Mucosa of descending colon (tissue), 3 donors: ENCODE measurements around the gene INPP4A. TPM values are rescaled to one million over a fixed set of nuclear protein-coding genes. Genes with fewer than 3 reads are reported as not detected.

Experiments
- ATAC-seq: fragments of 200-7000 bp; cut with Tn5 transposase; one replicate; pipeline ENCODE4 v1.9.1; 2020; ENCODE audit warnings: mild to moderate bottlenecking, moderate library complexity
- DNase-seq, 3 donors: peaks; one replicate each; pipeline ENCODE4 v3.0.0-alpha.2; 2020
- H3K36me3 ChIP-seq: fragments of 200-600 bp; one replicate; pipeline ENCODE4 v1.8.0; 2021; ENCODE audit warnings: low read depth, mild to moderate bottlenecking
- H3K4me1 ChIP-seq: fragments of 200-600 bp; one replicate; pipeline ENCODE4 v1.8.0; 2021; ENCODE audit warnings: low read depth, mild to moderate bottlenecking
- H3K4me3 ChIP-seq: fragments of 200-600 bp; one replicate; pipeline ENCODE4 v1.8.0; 2021; ENCODE audit warnings: mild to moderate bottlenecking
- H3K9me3 ChIP-seq: fragments of 200-600 bp; one replicate; pipeline ENCODE4 v1.8.0; 2021; ENCODE audit warnings: mild to moderate bottlenecking
- intact Hi-C, 2 donors: fragments of 100-400 bp; cut with DNase I in 1 of 2; cut with micrococcal nuclease in 1 of 2; formaldehyde crosslinking; loops; one replicate each; pipeline versions ENCODE4 v1.11.0 to v1.11.1; 2022; cut with DNase I, micrococcal nuclease
- long read RNA-seq, 2 donors: library from polyadenylated mRNA; unstranded; transcript quantifications; one replicate each; pipeline ENCODE4 v2.0.0, GENCODE V29; 2019 to 2021
- total RNA-seq, 3 donors: library from RNA; stranded (reverse); fragmentation: NEBNext Ultra II Directional in 2 of 3; extraction: Animal tissue kit (Norgen Biotek cat#: 25700) in 2 of 3; gene quantifications; one replicate each; pipeline versions ENCODE4 v1.2.1 to v1.2.4, GENCODE V29; 2021 to 2023
- TF ChIP-seq, protein P1 (sequence below): fragments of 200-600 bp; IDR thresholded peaks from one replicate; pipeline ENCODE4 v1.8.0; 2022; ENCODE audit warnings: antibody characterized with exemption, mild to moderate bottlenecking
- donor health status: DM: no; HTN: no; CAD: no; lungs with moderate emphysema.
- donor health status: DM: no; HTN: no; CAD: no.
- donor health status: DM: no; HTN: yes; CAD: no.

The INPP4A gene
- 10 to 100 TPM; 18.2 to 39.8 (median 19.1) TPM for total RNA-seq
- long read RNA-seq, donor 1, partial matches to known transcripts, result 10 of 29 reads
- long read RNA-seq, donor 1, other reads (novel, unspliced or antisense), result 17 of 29 reads
- long read RNA-seq, donor 2, partial matches to known transcripts, result 1 of 1 reads
- long read RNA-seq, donor 2, other reads (novel, unspliced or antisense), result 0 of 1 reads

DNA sequence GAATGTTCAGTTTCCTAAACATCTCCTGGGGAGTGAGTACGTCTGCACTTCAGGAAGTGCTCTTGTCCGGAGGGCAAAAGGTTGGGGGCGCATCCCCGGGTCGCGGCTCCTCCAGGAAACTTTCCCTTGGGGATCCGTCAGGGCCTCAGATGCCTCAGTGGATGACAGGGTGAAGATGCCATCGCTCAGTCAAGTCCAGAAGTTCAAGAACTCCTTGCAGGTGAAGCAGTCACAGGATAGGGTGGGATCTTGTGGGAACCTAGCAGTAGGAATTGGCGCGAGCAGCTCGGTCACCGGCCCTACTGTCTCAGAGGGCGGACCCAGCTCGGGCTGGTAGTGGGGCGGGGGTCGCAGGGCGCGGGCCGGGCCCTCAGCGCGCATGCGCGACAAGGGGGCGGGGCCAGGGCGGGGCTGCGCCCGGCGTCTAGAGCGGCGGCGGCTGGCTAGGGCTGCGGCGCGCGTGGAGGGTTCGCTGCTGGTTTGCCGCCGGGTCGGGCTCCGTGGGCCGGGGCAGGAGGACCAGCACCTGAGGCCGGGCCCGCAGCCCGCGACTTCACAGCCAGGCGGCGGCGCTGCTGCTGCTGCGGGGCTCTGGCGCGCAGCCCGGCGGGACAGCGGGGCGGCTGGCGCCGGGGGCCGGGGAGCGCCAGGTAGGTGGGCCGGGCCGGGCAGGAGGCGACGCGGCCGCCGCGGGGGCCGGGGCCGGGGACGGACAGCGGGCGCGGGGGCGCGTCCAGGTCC, at the start of gene INPP4A:
TSS of gene INPP4A (plus strand) at position 423 of the 741 bp plus-strand sequence. CDS start 75,191 bp downstream, outside the sequence.
- Histone ChIP-seq H3K4me3 (peak within 1 kb of the TSS; percentile 74), H3K9me3 (no peaks in the 10 kb centered on the region), H3K4me1 (peaks cover 23% of the 10 kb centered on the region), H3K36me3 (no peaks in the 10 kb centered on the region)
- intact Hi-C loops, result no loop called here
- ATAC-seq (peak; percentile 92), DNase-seq (peak; percentile 74 to 86 (median 84))
- TF ChIP-seq, protein P1, sequence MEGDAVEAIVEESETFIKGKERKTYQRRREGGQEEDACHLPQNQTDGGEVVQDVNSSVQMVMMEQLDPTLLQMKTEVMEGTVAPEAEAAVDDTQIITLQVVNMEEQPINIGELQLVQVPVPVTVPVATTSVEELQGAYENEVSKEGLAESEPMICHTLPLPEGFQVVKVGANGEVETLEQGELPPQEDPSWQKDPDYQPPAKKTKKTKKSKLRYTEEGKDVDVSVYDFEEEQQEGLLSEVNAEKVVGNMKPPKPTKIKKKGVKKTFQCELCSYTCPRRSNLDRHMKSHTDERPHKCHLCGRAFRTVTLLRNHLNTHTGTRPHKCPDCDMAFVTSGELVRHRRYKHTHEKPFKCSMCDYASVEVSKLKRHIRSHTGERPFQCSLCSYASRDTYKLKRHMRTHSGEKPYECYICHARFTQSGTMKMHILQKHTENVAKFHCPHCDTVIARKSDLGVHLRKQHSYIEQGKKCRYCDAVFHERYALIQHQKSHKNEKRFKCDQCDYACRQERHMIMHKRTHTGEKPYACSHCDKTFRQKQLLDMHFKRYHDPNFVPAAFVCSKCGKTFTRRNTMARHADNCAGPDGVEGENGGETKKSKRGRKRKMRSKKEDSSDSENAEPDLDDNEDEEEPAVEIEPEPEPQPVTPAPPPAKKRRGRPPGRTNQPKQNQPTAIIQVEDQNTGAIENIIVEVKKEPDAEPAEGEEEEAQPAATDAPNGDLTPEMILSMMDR, result no peak

- Histone ChIP-seq H3K9me3 (no peaks in the 10 kb centered on the region), H3K4me3 (no peak overlapping the region), H3K36me3 (no peaks in the 10 kb centered on the region), H3K4me1 (no peaks in the 10 kb centered on the region)
- DNase-seq (no peak), ATAC-seq (no peak)
- TF ChIP-seq, protein P1, result no peak
- intact Hi-C loops, result no loop called here
Observed at GRCh38 chr2:98395977-98396376, 48.7 kb upstream of the INPP4A start.

DNA sequence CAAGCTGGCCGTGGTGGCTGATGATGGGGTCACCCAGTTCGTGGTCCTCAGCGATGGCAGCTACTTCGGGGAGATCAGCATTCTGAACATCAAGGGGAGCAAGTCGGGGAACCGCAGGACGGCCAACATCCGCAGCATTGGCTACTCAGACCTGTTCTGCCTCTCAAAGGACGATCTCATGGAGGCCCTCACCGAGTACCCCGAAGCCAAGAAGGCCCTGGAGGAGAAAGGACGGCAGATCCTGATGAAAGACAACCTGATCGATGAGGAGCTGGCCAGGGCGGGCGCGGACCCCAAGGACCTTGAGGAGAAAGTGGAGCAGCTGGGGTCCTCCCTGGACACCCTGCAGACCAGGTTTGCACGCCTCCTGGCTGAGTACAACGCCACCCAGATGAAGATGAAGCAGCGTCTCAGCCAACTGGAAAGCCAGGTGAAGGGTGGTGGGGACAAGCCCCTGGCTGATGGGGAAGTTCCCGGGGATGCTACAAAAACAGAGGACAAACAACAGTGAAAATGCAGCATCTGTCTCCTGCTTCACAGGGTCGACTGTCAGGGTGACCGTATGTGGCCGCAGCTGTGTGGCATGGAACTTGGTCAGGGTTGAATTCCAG, 47.8 kb upstream of the INPP4A start:
- intact Hi-C loops, result no loop called here
- Histone ChIP-seq H3K9me3 (no peaks in the 10 kb centered on the region), H3K4me3 (no peak overlapping the region), H3K4me1 (no peaks in the 10 kb centered on the region), H3K36me3 (no peaks in the 10 kb centered on the region)
- no peak for DNase-seq
- TF ChIP-seq, protein P1, result no peak
- ATAC-seq, result no peak

- ATAC-seq (no peak), DNase-seq (no peak)
- no peaks in the 10 kb centered on the region for H3K9me3 ChIP-seq
- no peaks in the 10 kb centered on the region for H3K36me3 ChIP-seq
- intact Hi-C loops, result no loop called here
- H3K4me1 ChIP-seq, result no peaks in the 10 kb centered on the region
- TF ChIP-seq, protein P1, result no peak
- no peak overlapping the region for H3K4me3 ChIP-seq
Observed at GRCh38 chr2:98399140-98399539, 45.5 kb upstream of the INPP4A start.

DNA sequence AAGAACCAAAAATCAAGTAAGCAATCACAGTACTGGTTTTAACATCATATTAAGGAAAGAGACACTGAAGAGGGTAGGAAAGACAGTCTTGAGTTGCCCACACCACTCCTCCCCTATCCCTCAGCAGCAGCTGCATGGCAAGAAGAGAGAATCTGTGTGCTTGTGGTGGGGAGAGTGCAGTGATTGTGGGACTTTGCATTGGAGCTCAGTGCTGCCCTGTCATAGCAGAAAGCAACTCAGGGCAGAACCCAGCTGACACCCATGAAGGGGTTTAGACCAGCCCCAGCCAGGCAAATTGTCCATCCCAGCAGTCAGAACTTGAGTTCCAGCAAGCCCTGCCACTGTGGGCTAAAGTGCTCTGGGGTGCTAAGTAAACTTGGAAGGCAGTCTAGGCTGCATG, 40.8 kb upstream of the INPP4A start:
- DNase-seq (no peak), ATAC-seq (no peak)
- TF ChIP-seq, protein P1, result no peak
- H3K4me1 ChIP-seq, result no peaks in the 10 kb centered on the region
- H3K36me3 ChIP-seq, result no peaks in the 10 kb centered on the region
- H3K9me3 ChIP-seq, result no peaks in the 10 kb centered on the region
- intact Hi-C loops, result no loop called here
- H3K4me3 ChIP-seq, result no peak overlapping the region
